ENCODE results near the gene DIP2A.

DIP2A gene

DNA sequence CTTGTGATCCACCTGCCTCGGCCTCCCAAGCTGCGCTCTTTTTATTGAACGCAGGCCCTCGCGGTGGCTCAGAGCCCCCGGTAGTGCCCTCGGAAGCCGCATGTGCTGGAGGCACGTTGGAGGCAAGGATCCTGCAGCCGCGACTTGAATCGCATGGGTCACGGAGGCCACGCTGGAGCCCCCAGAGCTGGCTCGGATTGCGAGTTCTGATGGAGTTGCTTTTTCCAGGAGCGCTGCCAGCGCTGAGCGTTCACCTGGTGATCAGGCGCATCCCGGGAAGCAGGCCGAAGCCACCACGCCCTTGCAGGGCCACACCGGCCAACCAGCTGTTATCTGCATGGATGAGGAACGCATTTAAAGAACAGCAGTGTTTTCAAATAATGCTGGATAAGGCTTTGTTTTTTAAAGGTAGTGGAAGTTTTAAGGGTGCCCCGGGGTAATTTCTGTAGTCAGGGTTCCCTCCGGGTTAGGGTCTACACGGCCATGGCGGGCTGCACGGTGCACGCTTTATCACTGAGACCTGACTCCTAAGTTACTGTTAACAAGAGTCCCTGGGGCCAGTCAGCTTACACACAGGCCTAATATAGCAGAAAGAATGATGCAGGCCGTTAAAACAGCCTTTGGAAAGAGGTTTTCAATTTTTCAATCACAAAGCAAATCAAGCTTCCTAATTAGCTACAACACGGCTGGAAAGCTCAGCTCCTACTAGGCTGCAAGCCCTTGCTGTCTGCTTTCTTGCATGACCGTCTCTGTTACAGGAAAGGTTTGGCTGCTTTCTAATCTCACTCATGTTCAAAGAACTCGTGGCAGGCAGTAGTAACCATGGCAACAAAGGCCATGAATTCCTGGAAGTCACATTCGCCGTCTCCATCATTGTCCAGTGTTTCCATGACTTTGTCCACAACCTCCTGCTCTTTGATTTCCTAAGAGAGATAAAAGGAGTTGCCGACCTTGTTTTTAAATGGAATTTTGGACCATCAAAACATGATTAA lies 140.2 kb downstream of the DIP2A start:
- DNase-seq = peak; percentile 24

DNA sequence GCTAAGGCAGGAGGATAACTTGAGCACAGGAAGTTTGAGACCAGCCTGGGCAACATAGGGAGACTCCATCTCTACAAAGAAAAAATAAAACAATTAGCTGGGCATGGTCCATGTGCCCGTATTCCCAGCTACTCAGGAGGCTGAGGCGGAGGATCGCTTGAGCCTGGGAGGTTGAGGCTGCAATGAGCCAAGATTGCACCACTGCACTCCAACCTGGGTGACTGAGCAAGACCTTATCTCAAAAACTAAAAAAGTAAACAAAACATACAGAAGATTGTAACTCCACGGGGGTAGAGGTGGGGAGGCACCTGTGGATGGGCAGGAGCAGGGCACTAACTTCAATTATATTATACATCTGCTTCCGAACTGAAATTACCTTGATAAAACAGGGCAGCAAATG lies 141.6 kb downstream of the DIP2A start:
- DNase-seq = no peak

DNA sequence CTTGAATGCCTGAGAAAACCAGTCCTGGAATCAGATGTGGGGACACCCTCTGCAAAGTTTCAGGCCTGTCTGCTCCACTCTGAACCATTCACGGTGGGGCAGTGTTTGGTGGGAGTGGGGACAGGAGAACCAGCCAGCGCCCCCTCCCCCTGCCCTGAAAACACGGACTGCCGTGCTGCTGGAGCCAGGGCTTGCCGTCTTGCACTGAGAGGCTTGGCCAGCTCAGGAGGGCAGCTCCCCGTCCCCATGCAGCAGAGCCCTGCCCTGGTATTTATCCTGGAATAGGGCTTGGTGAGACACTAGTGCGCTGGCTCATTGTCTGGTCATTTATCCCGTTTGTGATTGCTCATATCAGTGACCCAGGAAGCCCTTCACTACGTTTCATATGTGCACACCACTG lies 142.3 kb downstream of the DIP2A start:
- DNase-seq = no peak

DNA sequence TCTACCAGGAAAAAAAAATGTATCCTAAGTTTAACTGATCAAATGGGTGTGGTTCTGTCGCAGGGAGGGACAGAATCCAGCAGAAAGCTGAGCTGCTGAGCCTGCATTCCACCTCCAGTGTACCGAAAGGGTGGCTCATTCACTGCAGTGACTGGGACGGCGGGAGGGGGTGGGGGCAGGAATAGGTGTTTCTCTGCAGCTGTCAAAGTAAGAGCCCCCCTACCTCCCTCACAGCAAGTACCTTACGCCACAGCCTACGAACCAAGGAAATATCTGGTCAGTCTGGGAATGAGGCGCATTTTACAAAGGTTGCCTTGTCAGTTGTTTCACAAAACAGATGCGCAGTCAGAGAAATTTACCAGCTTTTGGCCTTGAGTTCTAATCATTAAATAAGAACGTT lies 144.5 kb downstream of the DIP2A start:
- peak; percentile 34 for DNase-seq

DNA sequence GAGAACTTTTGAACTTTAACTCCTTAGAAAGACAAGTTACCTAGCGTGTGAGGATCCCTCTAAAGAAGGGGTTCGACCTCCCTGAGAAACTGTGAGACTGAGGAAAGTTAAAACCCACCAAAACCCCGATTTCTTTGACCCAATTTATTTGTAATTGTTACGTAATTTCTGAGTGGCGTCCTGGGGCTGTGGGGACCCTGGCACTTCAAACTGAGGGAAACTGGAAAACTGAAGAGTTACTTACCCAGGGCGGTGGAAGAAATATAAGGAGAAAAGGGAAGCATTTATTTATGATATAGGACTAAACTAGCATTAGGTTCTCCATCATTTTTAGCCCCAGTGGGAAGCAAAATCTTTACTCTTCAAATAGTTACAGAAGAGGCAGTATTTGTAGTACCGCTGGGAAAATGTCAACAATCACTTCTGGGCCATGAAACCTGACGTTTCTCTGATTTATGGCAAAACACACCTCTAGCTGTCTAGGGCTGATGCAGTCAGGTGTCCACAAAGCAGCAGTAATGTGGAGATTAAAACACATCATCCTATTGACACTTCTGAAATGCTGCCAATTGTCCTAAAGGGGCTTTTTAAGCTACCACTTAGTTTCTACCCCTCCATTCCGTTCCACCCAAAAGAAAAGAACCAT lies 145.8 kb downstream of the DIP2A start:
- DNase-seq = peak; percentile 51

DNA sequence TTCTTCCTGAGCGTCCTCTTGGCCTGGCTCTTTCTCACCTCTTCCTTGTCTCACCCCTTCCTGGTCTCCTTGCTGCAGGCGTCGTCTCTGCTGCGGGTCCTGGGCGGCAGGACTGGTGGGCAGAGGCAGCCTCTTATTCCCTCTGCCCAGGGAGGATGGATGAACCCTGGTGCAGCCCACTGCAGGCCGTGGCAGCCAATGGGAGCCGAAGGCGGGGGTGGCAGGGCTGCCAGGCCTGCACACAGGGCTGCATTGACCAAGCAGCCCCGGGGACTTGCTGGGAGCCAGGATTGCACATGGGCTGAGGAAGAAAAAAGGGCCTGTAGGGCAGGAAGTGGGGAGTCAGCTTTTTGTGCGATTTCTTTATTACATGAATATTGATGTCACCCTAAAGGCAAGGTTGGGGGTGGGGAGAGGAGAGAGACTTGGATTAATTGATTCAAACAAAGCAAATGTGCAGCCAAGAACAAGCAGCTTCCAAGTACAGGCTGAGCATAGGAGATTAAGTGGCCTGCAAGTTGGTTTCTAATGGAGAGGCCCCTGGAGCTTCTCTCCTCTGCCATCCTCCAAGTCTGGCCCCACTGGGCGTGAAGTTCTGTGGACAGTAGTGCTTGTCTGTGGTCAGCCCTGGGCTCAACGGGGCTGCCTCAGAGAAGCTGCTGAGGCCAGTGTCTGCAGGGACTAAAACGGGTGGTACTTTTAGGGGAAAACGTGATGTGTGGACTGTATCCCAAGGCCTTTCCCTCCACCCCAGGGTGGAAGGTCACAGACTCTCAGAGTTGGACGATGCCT lies 146.5 kb downstream of the DIP2A start, which contains the start of gene S100B:
TSS of gene S100B (minus strand) at position 108 of the 792 bp plus-strand sequence. CDS start 2,667 bp downstream, outside the sequence.
- peak; percentile 95 for DNase-seq

DNA sequence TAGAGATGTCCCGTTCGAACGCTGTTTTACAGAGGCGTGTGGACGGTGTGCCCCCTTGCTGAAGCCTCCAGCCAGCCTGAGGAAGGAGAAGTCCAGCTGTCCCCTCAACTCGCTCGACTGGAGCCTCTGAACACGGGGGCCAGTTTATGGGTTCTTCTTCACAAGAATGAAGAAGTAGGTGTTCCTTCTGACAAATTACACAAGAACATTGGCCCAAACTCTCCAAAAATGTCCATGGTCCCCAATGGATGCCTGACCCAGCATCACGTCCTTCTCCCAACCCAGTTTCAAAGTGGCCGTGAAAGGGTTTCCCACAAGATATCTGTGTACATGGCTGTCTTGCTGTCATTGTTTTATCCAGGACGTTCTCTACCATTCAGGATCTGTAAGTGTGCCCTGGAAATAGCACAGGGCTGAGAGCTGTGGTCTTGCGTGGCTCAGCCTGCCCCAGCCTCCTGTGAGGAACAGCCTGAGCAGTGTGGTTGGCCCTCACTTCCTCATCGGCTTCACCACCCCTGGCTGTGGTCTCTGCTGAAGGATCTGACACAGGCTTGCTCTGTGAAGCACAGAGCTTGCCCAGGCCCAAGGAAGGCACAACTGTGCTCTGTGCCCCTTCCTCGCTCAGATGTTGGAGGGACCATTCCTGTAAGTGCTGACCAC lies 147.2 kb downstream of the DIP2A start:
- DNase-seq = peak; percentile 30

DNA sequence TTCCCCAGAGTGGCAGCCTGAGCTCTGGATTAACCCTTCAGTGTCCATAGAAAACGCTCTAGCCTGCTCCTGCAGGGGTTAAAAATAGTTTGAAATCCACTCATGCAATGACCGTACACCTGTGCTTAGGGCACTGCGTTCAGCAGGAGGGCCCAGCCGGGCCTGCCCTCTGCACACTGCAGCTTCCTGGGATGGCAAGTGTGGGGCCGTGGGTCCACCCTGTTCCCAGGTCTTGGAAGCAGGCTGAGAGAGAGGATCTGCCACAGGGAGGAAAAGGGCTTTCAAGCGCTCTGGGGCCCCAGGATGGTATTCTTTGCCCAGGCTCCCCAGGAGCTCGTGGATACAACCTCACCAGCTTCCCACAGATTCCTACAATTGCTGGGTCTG lies 147.7 kb downstream of the DIP2A start:
- no peak for DNase-seq

DNA sequence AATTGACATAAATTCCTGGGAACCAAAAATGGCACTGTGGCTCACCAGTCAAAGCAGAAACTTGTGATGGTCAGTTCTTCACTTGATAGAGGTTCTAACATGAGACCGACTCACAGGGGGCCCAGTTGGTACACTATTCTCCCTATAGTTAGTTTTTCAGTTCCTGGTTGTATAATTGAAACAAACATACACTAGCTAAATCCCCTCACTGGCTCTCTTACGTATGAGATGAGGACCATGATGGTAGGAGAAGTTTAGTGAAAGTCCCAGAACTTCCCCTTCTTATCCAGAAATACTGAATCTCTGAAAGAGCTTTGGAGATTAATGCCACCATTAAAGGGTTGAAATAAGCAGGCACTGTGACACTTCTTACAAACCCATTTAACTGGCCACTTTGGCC lies 148.9 kb downstream of the DIP2A start:
- no peak for DNase-seq

DNA sequence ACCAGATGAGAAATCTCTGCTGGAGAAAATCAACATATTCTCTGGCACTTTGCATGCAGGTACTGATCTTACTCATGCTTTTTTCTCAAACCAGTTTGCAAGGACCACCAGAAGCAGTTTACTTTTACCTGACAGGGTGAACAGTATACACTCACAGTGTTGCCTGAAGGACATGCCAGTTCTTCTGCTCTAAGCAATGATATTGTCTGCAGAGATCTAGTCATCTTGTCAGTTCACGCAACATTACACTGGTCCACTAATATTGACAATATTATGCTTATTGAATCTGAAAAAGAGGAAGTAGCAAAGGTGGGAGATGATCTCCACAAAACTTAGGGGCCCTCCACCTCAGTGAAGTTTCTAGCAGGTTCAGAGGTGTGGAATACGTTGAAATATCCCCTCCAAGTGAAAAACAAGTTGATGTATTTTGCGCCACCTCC lies 150.0 kb downstream of the DIP2A start:
- no peak for DNase-seq

DNA sequence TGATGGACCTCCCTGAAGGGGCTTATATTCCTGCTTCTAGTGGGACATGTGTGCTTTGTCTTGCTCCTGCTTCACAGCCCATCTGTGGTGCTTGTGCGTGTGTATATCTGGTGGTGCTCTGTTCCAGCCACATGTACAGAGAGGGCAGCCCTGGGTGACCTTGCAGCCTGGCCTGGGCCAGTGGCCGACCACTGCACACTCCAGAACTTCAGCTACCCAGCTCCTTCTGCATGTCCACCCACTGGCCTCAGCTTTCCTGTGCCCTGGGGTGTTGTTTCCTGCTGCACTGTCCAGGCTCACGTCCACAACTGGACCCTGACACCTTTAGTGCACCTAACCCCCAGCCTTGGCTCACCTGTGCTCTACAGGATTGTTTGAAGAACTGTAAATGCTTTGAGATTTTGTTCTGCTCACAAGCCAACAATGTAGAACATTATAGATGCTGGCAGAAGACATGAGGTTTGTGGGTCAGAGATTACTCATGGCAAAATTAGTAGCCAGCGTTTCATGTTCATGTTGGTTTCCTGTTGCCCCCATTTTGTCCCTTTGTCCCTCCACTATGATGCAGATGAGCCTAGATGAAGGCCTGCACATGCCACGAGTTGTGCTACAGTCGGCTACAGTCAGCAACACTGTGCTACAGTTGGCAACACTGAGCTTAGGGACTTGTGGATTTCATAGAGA lies 151.5 kb downstream of the DIP2A start:
- no peak for DNase-seq

DNA sequence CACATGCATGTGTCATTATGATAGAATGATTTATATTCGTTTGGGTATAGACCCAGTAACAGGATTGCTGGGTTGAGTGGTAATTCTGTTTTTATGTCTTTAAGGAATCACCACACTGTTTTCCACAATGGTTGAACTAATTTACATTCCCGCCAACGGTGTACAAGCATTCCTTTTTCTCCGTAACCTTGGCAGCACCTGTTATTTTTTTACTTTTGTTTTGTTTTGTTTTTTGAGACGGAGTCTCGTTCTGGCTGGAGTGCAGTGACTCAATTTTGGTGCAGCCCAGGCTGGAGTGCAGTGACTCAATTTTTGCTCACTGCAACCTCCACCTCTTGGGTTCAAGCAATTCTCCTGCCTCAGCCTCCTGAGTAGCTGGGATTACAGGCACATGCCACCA lies 154.7 kb downstream of the DIP2A start:
- no peak for DNase-seq

DNA sequence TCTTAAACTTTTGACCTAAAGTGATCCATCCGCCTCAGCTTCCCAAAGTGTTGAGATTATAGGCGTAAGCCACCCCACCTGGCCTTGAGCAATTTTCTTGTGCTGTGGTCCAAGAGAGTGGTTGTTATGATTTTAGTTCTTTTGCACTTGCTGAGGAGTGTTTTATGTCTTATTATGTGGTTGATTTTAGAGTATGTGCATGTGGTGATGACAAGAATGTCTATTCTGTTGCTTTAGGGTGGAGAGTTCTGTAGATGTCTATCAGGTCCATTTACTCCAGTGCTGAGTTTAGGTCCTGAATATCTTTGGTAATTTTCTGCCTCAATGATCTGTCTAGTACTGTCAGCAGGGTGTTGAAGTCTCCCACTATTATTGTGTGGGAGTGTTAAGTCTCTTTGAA lies 157.4 kb downstream of the DIP2A start:
- no peak for DNase-seq

DNA sequence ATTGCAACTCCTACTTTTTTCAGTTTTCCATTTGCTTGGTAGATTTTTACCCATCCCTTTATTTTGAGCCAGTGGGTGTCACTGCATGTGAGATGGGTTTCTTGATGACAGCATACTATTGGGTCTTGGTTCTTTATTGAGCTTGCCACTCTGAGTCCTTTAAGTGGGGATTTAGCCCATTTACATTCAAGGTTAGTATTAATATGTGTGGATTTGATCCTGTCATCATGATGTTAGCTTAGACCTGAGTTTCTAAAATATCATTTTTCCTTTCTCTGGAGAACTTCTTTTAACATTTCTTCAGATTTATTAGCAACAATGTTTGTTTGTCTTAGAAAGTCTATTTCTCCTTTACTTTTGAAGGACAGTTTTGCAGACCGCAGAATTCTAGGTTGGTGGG lies 158.0 kb downstream of the DIP2A start:
- no peak for DNase-seq

DNA sequence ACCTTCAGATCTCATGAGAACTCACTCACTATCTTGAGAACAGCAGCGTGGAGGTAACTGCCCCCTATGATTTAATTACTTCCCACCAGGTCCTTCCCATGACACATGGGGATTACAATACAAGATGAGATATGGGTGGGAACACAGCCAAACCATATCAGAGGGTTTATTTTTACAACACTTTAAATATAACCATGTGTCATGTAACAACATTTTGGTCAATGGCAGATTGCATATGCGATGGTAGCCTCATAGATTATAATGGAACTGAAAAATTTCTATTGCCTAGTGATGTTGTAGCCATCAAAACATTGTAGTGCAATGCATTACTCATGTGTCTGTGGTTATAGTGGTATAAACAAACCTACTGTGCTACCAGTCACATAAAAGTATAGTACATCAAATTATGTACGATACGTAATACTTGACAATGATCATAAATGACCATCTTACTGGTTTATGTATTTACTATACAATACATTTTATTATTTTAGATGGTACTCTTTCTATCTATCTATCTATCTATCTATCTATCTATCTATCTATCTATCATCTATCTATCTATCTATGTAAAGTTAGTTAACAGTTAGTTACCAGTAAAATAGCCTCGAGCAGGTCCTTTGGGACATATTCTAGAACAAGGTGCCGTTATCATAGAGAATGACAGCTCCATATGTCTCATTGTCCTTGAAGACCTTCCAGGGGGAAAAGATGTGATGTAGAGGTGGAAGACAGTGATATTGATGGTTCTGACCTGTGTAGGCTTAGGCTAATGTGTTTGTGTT lies 158.8 kb downstream of the DIP2A start:
- DNase-seq = no peak

DNA sequence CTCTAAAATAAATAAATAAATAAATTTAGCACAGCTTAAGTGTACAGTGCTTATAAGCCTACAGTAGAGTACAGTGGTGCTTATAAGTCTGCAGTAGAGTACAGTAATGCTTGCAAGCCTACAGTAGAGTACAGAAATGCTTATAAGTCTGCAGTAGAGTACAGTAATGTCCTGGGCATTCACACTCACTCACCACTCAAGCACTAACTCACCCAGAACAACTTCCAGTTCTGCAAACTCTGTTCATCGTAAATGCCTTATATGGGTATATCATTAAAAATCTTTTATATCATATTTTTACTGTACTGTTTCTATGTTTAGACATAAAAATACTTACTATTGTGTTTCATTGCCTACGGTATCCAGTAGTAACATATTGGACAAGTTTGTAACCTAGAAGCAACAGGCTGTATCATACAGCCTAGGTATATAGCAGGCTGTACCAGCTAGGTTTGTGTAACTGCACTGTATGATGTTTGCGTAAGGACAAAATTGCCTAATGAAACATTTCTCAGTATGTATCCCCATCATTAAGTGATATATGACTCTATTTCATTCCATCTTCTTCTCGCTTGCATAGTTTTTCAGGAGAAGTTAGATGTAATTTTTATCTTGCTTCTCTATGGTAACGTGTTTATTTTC lies 160.2 kb downstream of the DIP2A start:
- no peak for DNase-seq
